Mononuclear cell (primary cell): ENCODE results near the gene RDH12. TPM values are rescaled to one million over a fixed set of nuclear protein-coding genes. Genes with fewer than 3 reads are reported as not detected.
A peak's percentile ranks its signal among the peaks of the same experiment; 100 is the strongest.
"Not testable (repeated sequence)": the region's sequence is repeated elsewhere in the genome, so short reads cannot be mapped to it uniquely, and the experiment has no call there.

Source experiments
- H3K27me3 ChIP-seq: 2 replicates; pipeline ENCODE4 v1.6.0; 2011; ENCODE audit warnings: low read length, control low read depth; ENCODE audit not compliant: insufficient read depth
- H3K4me1 ChIP-seq: 2 replicates; pipeline ENCODE4 v1.5.1; 2011; ENCODE audit warnings: mild to moderate bottlenecking, low read length, control low read depth; ENCODE audit not compliant: insufficient read depth
- H3K4me3 ChIP-seq: 2 replicates; pipeline ENCODE4 v1.5.1; 2011; ENCODE audit warnings: mild to moderate bottlenecking, low read length, moderate library complexity
- H3K9me3 ChIP-seq: 2 replicates; pipeline ENCODE4 v1.5.1; 2011; ENCODE audit warnings: low read depth, mild to moderate bottlenecking, control low read depth, low read length
- total RNA-seq: library from RNA; depleted of rRNA; stranded (reverse); fragments of >200 nt; gene quantifications from one replicate; pipeline ENCODE4 v1.2.3, GENCODE V29; 2012

The RDH12 gene
- total RNA-seq, 1 donor: not detected

DNA sequence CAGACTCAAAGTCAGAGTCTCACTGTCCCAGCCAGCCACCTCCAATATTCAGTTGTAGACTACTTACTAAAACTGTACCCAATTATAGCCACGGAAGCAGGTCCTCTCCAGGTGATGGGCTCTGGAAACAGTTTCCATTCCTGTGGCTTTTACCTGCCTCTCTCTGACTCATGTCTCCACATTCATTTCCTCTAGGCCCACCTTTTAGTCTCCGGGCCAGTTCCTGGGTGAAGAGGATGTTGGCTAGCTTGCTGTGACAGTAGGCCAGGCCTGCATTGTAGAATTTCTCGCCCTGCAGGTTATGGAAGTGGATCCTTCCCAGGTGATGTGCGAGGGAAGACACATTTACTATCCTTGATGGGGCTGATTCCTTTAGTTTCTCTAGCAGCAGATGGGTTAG, 11.7 kb upstream of the RDH12 start:
- Histone ChIP-seq H3K9me3 (no peaks in the 10 kb centered on the region), H3K27me3 (no peaks in the 10 kb centered on the region)

GRCh38 chr14:67694791-67695393, 6.8 kb upstream of the RDH12 start:
- H3K4me1 ChIP-seq: peaks cover 19% of the 10 kb centered on the region
- no peaks in the 10 kb centered on the region for H3K9me3 ChIP-seq
- H3K4me3 ChIP-seq: peak overlapping the region; percentile 66
- no peaks in the 10 kb centered on the region for H3K27me3 ChIP-seq

More for the DNA sequence above, 11.7 kb upstream of the RDH12 start:
- H3K4me1 ChIP-seq: peaks cover 13% of the 10 kb centered on the region
- no peak overlapping the region for H3K4me3 ChIP-seq

DNA sequence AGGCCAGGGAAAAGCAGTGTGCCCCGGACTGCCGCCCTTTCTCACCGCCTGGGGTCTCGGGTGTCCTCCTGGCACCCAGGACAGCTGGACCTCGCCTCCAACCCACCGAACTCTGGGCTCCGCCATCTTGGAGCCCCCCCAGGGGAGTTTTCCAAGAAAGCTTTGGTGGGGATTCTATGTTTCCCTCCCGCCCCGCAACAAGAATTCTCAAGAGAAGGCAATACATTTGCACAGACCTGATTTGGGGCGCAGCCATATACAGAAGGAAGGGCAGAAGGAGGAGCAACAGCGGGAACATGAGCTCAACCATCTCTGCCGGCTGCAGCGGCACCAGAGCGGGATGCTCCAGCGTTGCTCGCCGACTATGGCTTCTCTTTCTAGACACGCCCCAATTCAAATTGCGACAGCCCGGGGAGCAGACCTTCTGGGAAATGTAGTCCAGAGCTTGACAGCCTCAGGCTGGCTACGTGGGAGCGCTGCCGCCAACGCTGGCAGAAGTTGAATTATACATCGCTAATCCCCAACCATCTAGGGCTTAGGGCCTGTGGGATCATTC, 6.2 kb upstream of the RDH12 start, which contains the start of gene RDH11:
Gene RDH11, minus strand, starts transcription at position 371 of the 556 bp plus-strand sequence. Its CDS starts 61 bp downstream, at position 310.
- H3K4me1 ChIP-seq: peaks cover 19% of the 10 kb centered on the region
- no peaks in the 10 kb centered on the region for H3K9me3 ChIP-seq
- H3K27me3 ChIP-seq: no peaks in the 10 kb centered on the region
- peak within 1 kb of the TSS; percentile 66 for H3K4me3 ChIP-seq

DNA sequence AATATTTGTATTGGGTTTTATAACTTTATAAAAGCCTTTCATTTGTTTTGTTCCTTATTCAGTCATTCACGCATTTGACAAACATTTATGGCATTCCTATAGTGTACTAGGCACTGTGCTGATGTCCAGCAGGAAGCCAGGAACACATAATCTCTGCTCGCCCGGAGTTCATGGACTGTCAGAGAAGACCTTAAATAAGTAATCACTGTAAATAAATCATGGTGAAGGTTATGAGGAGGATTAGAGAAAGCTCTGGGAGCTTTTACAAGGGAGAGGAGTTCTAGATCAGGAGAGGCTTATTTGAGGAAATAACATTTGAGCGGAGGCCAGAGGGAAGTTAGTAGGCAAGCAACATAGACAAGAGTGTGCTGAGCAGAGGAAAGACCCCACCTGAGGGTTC, 4.7 kb upstream of the RDH12 start:
- Histone ChIP-seq H3K4me3 (no peak overlapping the region), H3K27me3 (no peaks in the 10 kb centered on the region), H3K4me1 (peaks cover 28% of the 10 kb centered on the region), H3K9me3 (no peaks in the 10 kb centered on the region)

DNA sequence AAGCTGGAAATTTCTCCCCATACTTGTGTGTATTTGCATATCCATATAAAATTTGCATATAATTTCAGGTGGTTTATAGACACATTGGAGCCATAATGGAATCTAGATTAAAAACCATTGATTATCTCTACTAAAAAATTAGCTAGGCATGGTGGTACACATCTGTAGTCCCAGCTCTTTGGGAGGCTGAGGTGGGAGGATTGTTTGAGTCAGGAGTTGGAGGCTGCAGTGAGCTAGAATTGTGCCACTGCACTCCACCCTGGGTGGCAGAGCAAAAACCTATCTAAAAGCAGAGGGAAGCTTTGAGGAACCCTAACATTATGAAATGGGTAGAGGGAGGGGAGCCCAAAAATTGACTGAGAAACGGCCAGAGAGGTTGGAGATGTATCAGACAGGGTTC, 3.5 kb upstream of the RDH12 start:
- H3K4me3 ChIP-seq: no peak overlapping the region
- peaks cover 29% of the 10 kb centered on the region for H3K4me1 ChIP-seq
- no peaks in the 10 kb centered on the region for H3K27me3 ChIP-seq
- no peaks in the 10 kb centered on the region for H3K9me3 ChIP-seq

GRCh38 chr14:67703997-67704396, 2.3 kb downstream of the RDH12 start:
- Histone ChIP-seq H3K27me3 (no peaks in the 10 kb centered on the region), H3K4me1 (peaks cover 20% of the 10 kb centered on the region), H3K4me3 (no peak overlapping the region), H3K9me3 (peaks cover 6% of the 10 kb centered on the region)

- H3K27me3 ChIP-seq: no peaks in the 10 kb centered on the region
- H3K4me3 ChIP-seq: no peak overlapping the region
- H3K4me1 ChIP-seq: peaks cover 20% of the 10 kb centered on the region
- H3K9me3 ChIP-seq: peaks cover 6% of the 10 kb centered on the region
Observed at GRCh38 chr14:67704484-67705089, 2.9 kb downstream of the RDH12 start.

DNA sequence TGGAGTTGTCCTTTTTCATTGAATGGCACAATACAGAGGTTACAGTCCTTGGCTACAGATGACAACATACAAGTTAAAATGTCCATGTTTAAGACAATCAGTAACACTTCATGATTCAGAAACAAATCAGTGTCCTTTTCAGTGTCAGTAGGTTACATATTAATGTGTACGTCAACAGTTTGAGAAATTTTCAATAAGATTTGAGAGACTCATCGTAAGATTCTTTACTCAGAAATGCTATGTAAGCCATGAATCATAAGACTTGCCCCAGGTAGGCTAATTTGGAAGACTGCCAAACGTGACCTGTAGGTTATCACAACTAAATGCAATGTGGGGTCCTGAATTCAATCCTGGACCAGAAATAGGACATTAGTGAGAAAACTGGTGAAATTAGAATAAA, 3.5 kb downstream of the RDH12 start:
- H3K4me1 ChIP-seq: peaks cover 20% of the 10 kb centered on the region
- H3K9me3 ChIP-seq: peaks cover 6% of the 10 kb centered on the region
- no peaks in the 10 kb centered on the region for H3K27me3 ChIP-seq
- no peak overlapping the region for H3K4me3 ChIP-seq

GRCh38 chr14:67709346-67709745, 7.7 kb downstream of the RDH12 start:
- H3K4me1 ChIP-seq, H3K27me3 ChIP-seq, H3K4me3 ChIP-seq, H3K9me3 ChIP-seq: not testable (repeated sequence)

- H3K4me1 ChIP-seq, H3K9me3 ChIP-seq, H3K4me3 ChIP-seq, H3K27me3 ChIP-seq: not testable (repeated sequence)
Observed at GRCh38 chr14:67709796-67710195, 8.1 kb downstream of the RDH12 start.

- Histone ChIP-seq H3K27me3 (no peaks in the 10 kb centered on the region), H3K9me3 (peaks cover 6% of the 10 kb centered on the region)
Observed at GRCh38 chr14:67710209-67710608, 8.5 kb downstream of the RDH12 start.

GRCh38 chr14:67717048-67717447, 15.4 kb downstream of the RDH12 start:
- no peak overlapping the region for H3K4me3 ChIP-seq
- no peaks in the 10 kb centered on the region for H3K9me3 ChIP-seq
- H3K27me3 ChIP-seq: no peaks in the 10 kb centered on the region
- no peaks in the 10 kb centered on the region for H3K4me1 ChIP-seq

More at GRCh38 chr14:67710209-67710608, 8.5 kb downstream of the RDH12 start:
- Histone ChIP-seq H3K4me1 (no peaks in the 10 kb centered on the region), H3K4me3 (no peak overlapping the region)

- Histone ChIP-seq H3K4me1 (no peaks in the 10 kb centered on the region), H3K4me3 (no peak overlapping the region), H3K9me3 (no peaks in the 10 kb centered on the region), H3K27me3 (peaks cover 9% of the 10 kb centered on the region)
Observed at GRCh38 chr14:67718265-67718664, 16.6 kb downstream of the RDH12 start.

DNA sequence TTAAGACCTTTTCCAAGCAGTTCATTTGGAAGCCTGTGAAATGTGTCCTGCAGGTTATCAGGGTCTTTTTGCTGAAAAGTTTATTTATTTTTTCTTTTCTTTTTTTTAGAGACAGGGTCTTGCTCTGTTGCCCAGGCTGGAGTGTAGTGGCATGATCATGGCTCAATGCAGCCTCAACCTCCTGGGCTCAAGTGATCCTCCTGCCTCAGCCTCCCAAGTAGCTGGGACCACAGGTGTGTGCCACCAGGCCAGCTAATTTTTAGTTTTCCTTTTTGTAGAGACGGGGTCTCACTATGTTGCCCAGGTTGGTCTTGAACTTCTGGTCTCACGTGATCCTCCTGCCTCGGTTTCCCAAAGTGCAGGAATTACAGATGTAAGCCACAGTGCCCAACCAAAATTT, 17.7 kb downstream of the RDH12 start:
- H3K4me1 ChIP-seq, H3K9me3 ChIP-seq, H3K4me3 ChIP-seq: not testable (repeated sequence)
- peaks cover 12% of the 10 kb centered on the region for H3K27me3 ChIP-seq

DNA sequence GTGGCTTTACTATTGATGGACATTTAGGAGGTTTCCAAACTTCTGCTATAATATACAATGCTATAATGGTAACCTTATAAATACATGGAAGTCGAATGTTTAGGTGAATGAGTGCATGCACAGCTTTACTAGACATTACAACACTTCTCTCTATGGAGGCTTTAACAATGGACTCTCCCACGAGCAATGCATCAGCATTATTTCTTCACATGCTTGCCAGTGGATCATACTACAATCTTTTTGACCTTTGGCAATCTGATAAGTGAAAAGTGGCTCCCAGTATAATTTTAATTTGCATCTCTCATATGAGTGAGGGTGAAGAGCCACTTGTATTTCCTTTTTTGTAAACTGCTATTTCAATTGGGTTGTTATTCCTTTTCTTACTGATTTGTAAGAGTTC, 18.2 kb downstream of the RDH12 start:
- Histone ChIP-seq H3K4me1 (no peaks in the 10 kb centered on the region), H3K9me3 (no peaks in the 10 kb centered on the region), H3K27me3 (peaks cover 12% of the 10 kb centered on the region), H3K4me3 (no peak overlapping the region)

DNA sequence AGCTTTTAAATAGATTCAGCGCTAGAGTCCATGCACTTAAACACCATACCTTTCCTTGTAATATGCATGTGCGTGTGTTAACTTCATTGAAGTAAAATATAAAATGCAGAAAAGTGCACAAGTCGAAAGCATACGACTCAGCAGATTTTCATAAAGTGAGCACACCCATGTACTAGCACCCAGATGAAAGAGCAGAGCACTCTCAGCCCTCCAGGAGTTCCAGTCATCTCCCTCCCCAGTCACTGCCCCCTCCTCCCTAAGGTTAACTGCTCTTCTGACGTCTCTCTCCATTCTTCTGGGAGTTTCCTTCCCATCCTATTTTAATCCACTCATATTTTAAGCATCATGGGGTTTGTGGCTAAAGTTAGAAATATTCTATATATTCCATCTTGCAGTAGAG, 20.2 kb downstream of the RDH12 start:
- Histone ChIP-seq H3K4me3 (no peak overlapping the region), H3K27me3 (peaks cover 12% of the 10 kb centered on the region), H3K4me1 (no peaks in the 10 kb centered on the region), H3K9me3 (no peaks in the 10 kb centered on the region)
